Tracheal epithelial cell (primary cell): ENCODE data around the gene P2RX7. TPM values are rescaled to one million over a fixed set of nuclear protein-coding genes. Genes with fewer than 3 reads are reported as not detected.

Experiments
- total RNA-seq: library from RNA; depleted of rRNA; stranded (reverse); fragments of >200 nt; gene quantifications from 2 replicates; pipeline ENCODE4 v1.2.1, GENCODE V29; 2014

P2RX7 gene
- total RNA-seq, result 0.43 and 0.72 TPM in 2 replicates

DNA sequence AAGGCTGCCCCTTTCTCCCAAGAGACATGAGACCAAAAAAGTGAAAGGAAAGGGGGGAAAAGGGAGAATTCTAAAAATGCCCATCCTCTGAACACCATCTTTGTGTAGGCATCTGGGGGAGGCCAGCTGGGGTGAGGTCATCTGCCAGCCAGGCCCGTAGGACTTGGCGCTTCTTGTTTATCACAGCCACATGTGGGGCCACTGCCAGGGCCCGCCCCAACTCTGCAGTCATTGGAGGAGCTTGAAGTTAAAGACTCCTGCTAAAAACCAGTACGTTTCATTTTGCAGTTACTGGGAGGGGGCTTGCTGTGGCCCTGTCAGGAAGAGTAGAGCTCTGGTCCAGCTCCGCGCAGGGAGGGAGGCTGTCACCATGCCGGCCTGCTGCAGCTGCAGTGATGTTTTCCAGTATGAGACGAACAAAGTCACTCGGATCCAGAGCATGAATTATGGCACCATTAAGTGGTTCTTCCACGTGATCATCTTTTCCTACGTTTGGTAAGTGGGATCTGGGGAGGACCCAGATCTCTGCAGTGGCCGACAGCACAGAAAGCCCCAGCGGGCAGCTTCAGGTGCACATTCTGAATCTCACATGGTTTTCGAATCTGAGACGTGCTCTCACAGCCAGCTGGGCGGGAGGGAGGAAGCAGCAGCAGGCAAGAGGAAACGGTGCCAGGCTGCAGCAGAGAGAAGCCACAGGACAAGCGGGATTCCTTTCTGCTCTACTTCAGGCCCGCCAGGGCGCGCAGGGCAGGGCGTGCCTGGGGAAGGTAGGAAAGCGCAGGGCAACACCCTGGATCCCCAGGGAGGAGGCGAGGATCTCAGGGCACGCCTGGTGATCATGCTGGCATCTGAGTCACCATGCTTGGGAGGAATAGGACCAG, at the start of gene P2RX7:
Gene P2RX7 (plus strand): TSS at position 276 of the 881 bp plus-strand sequence. CDS start 95 bp downstream, at position 371.

DNA sequence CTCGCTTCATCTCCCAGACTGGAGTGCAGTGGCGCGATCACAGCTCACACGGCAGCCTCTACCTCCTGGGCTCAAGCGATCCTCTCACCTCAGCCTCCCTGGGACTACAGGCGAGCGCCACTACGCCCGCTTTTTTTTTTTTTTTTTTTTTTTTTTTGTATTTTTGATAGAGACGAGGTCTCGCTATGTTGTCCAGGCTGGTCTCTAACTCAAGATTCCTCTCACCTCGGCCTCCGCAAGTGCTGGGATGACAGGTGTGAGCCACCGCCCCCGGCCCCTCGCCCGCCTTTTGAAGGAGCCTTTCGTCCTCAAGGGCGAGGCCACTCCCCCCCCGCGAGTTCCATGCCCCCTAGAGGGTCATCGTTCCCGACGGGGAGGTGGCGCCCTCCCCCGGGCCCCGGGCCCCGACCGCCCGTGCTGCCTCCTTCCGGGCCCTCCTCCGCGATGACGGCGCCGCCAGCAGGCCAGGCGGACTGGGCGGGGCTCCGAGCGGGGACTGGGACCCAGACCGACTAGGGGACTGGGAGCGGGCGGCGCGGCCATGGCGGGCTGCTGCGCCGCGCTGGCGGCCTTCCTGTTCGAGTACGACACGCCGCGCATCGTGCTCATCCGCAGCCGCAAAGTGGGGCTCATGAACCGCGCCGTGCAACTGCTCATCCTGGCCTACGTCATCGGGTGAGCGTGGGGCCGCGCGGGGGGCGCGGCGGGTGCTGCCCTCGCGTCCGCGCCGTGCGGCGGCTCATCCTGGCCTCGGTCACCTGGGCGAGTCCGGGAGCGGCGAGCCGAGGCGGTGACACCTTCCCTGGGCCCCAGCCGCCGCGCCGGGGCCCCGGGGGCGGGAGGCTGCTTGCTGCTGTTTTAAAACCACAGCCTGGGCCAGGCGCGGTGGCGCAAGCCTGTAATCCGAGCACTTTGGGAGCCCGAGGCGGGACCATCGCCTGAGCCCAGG, 77.2 kb downstream of the P2RX7 start, which contains the start of gene P2RX4:
Gene P2RX4 (plus strand): TSS at position 506 of the 949 bp plus-strand sequence. CDS start 36 bp downstream, at position 542.

Other genes starting within 250 kb of the P2RX7 start
- gene SPPL3, start 228.5 kb upstream of the P2RX7 start, total RNA-seq, result 5.5 and 9.2 TPM in 2 replicates
- 0.48 TPM in 1 of 2 replicates, not detected in the other for gene HNF1A, start 154.3 kb upstream of the P2RX7 start, total RNA-seq
- 3.2 and 4.6 TPM in 2 replicates for gene C12orf43, start 116.4 kb upstream of the P2RX7 start, total RNA-seq
- 1.1 and 1.7 TPM in 2 replicates for gene OASL, start 93.6 kb upstream of the P2RX7 start, total RNA-seq
- 6.0 and 23.9 TPM in 2 replicates for gene P2RX4, start 77.3 kb downstream of the P2RX7 start, total RNA-seq
- 17.1 and 19.5 TPM in 2 replicates for gene CAMKK2, start 163.8 kb downstream of the P2RX7 start, total RNA-seq
- 124 and 129 TPM in 2 replicates for gene ANAPC5, start 219.5 kb downstream of the P2RX7 start, total RNA-seq